ENCODE measurements around the gene PLEKHS1.
"Not testable (repeated sequence)": the region's sequence is repeated elsewhere in the genome, so short reads cannot be mapped to it uniquely, and the experiment has no call there.

The PLEKHS1 gene

GRCh38 chr10:113742466-113742865, 9.0 kb upstream of the PLEKHS1 start:
- no peak for DNase-seq

- no peak for DNase-seq
Observed at GRCh38 chr10:113743594-113743993, 7.9 kb upstream of the PLEKHS1 start.

- no peak for DNase-seq
Observed at GRCh38 chr10:113745374-113745773, 6.1 kb upstream of the PLEKHS1 start.

- DNase-seq, result no peak
Observed at GRCh38 chr10:113746217-113746957, 5.1 kb upstream of the PLEKHS1 start.

GRCh38 chr10:113752553-113752952, 1.1 kb downstream of the PLEKHS1 start:
- no peak for DNase-seq

- no peak for DNase-seq
Observed at GRCh38 chr10:113753020-113753692, 1.7 kb downstream of the PLEKHS1 start.

- DNase-seq, result no peak
Observed at GRCh38 chr10:113754125-113754524, 2.6 kb downstream of the PLEKHS1 start.

GRCh38 chr10:113754768-113755167, 3.3 kb downstream of the PLEKHS1 start:
- DNase-seq, result no peak

- no peak for DNase-seq
Observed at GRCh38 chr10:113756940-113757543, 5.6 kb downstream of the PLEKHS1 start.

- no peak for DNase-seq
Observed at GRCh38 chr10:113762083-113762482, 10.6 kb downstream of the PLEKHS1 start.

- no peak for DNase-seq
Observed at GRCh38 chr10:113764582-113764981, 13.1 kb downstream of the PLEKHS1 start.

GRCh38 chr10:113765910-113766309, 14.4 kb downstream of the PLEKHS1 start:
- no peak for DNase-seq

- no peak for DNase-seq
Observed at GRCh38 chr10:113767222-113767621, 15.7 kb downstream of the PLEKHS1 start.

GRCh38 chr10:113770346-113770745, 18.9 kb downstream of the PLEKHS1 start:
- no peak for DNase-seq

- DNase-seq, result not testable (repeated sequence)
Observed at GRCh38 chr10:113771131-113771530, 19.6 kb downstream of the PLEKHS1 start.

- no peak for DNase-seq
Observed at GRCh38 chr10:113775686-113776294, 24.3 kb downstream of the PLEKHS1 start.

GRCh38 chr10:113776553-113776952, 25.1 kb downstream of the PLEKHS1 start:
- no peak for DNase-seq

- DNase-seq, result no peak
Observed at GRCh38 chr10:113780681-113781250, 29.3 kb downstream of the PLEKHS1 start.

GRCh38 chr10:113782367-113782766, 30.9 kb downstream of the PLEKHS1 start:
- no peak for DNase-seq

- DNase-seq, result no peak
Observed at GRCh38 chr10:113782986-113783704, 31.7 kb downstream of the PLEKHS1 start.

- DNase-seq, result peak; percentile 66
Observed at GRCh38 chr10:113788604-113789083, 37.2 kb downstream of the PLEKHS1 start.

GRCh38 chr10:113791691-113792090, 40.2 kb downstream of the PLEKHS1 start:
- DNase-seq, result no peak
